Mucosa of descending colon (tissue), 3 donors: Measurements from ENCODE around the gene KATNB1. TPM values are rescaled to one million over a fixed set of nuclear protein-coding genes. Genes with fewer than 3 reads are reported as not detected.

Experiments used
- ATAC-seq: fragments of 200-7000 bp; cut with Tn5 transposase; one replicate; pipeline ENCODE4 v1.9.1; 2020; ENCODE audit warnings: mild to moderate bottlenecking, moderate library complexity
- DNase-seq, 3 donors: peaks; one replicate each; pipeline ENCODE4 v3.0.0-alpha.2; 2020
- H3K36me3 ChIP-seq: fragments of 200-600 bp; one replicate; pipeline ENCODE4 v1.8.0; 2021; ENCODE audit warnings: low read depth, mild to moderate bottlenecking
- H3K4me1 ChIP-seq: fragments of 200-600 bp; one replicate; pipeline ENCODE4 v1.8.0; 2021; ENCODE audit warnings: low read depth, mild to moderate bottlenecking
- H3K4me3 ChIP-seq: fragments of 200-600 bp; one replicate; pipeline ENCODE4 v1.8.0; 2021; ENCODE audit warnings: mild to moderate bottlenecking
- H3K9me3 ChIP-seq: fragments of 200-600 bp; one replicate; pipeline ENCODE4 v1.8.0; 2021; ENCODE audit warnings: mild to moderate bottlenecking
- intact Hi-C, 2 donors: fragments of 100-400 bp; cut with DNase I in 1 of 2; cut with micrococcal nuclease in 1 of 2; formaldehyde crosslinking; loops; one replicate each; pipeline versions ENCODE4 v1.11.0 to v1.11.1; 2022; cut with DNase I, micrococcal nuclease
- total RNA-seq, 3 donors: library from RNA; stranded (reverse); fragmentation: NEBNext Ultra II Directional in 2 of 3; extraction: Animal tissue kit (Norgen Biotek cat#: 25700) in 2 of 3; gene quantifications; one replicate each; pipeline versions ENCODE4 v1.2.1 to v1.2.4, GENCODE V29; 2021 to 2023
- TF ChIP-seq, protein P1 (sequence below): fragments of 200-600 bp; IDR thresholded peaks from one replicate; pipeline ENCODE4 v1.8.0; 2022; ENCODE audit warnings: antibody characterized with exemption, mild to moderate bottlenecking
- donor health status: DM: no; HTN: no; CAD: no; lungs with moderate emphysema.
- donor health status: DM: no; HTN: no; CAD: no.
- donor health status: DM: no; HTN: yes; CAD: no.

The KATNB1 gene
- total RNA-seq, 3 donors from 2014 or later, result 12.8 to 21.1 (median 17.9) TPM

DNA sequence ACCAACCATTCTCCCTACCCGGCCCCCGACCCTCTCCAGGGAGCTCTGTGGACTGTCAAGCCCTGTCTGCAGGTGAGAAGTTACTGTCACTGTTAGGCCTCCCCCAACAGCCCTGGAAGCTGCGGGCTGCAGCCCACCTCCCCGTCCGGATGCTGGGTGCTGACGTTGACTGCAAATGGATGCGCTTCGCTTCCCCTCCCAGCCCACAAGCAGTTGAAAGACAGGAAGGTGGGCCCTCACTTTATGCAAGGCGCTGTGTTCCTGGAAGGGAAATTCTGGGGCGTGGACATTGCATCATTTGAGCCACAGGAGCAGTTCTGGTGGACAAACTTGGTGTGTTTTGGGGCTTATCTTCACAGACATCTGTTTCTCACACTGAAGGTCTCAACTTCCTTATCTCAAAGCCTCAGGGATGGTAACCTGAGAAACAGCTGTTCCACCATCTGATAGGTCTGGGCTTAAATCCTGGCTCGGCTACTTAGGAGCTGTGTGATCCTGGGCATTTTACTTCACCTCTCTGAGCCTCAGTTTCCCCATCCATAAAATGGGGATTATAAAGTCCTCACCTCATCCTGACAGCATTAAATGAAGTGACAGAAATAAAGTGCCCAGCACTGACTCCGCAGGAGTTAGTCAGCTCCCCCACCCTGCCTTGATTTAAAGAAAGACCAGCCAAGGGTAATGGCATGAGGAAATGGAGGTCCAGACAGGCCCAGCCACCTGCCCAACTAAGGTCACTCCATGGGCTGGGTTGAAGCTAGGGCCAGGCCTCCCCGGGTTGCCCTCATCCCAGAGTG, 45.6 kb upstream of the KATNB1 start:
- H3K4me1 ChIP-seq, result no peaks in the 10 kb centered on the region
- DNase-seq (no peak), ATAC-seq (peak; percentile 38)
- no peak overlapping the region for H3K4me3 ChIP-seq
- TF ChIP-seq, protein P1, sequence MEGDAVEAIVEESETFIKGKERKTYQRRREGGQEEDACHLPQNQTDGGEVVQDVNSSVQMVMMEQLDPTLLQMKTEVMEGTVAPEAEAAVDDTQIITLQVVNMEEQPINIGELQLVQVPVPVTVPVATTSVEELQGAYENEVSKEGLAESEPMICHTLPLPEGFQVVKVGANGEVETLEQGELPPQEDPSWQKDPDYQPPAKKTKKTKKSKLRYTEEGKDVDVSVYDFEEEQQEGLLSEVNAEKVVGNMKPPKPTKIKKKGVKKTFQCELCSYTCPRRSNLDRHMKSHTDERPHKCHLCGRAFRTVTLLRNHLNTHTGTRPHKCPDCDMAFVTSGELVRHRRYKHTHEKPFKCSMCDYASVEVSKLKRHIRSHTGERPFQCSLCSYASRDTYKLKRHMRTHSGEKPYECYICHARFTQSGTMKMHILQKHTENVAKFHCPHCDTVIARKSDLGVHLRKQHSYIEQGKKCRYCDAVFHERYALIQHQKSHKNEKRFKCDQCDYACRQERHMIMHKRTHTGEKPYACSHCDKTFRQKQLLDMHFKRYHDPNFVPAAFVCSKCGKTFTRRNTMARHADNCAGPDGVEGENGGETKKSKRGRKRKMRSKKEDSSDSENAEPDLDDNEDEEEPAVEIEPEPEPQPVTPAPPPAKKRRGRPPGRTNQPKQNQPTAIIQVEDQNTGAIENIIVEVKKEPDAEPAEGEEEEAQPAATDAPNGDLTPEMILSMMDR, result no peak
- intact Hi-C loops, result no loop called here
- no peaks in the 10 kb centered on the region for H3K9me3 ChIP-seq
- H3K36me3 ChIP-seq, result no peaks in the 10 kb centered on the region

GRCh38 chr16:57690782-57691471, 44.6 kb upstream of the KATNB1 start:
- DNase-seq (no peak), ATAC-seq (no peak)
- H3K4me1 ChIP-seq, result no peaks in the 10 kb centered on the region
- no peaks in the 10 kb centered on the region for H3K36me3 ChIP-seq
- H3K4me3 ChIP-seq, result no peak overlapping the region
- no peaks in the 10 kb centered on the region for H3K9me3 ChIP-seq
- intact Hi-C loops, result no loop called here
- TF ChIP-seq, protein P1, result no peak

DNA sequence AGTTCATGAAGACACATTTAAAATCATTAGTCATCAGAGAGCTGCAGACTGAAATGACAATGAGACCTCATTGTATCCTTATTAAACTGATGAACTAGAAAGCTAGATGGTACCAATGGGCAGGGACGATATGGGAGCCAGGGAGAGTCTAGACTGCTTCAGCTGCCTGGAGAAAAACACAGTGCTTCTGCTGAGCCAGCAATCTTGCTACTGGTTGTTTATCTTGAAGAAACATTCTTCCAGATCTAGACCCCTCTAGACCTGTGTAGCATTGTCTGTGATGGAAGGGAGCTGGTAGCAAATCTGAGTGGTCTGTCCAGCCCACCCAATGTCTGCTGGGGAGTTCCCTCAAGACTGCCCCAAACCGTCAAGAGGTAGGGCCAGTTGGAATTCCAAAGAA, 42.9 kb upstream of the KATNB1 start:
- no peaks in the 10 kb centered on the region for H3K4me1 ChIP-seq
- H3K9me3 ChIP-seq, result no peaks in the 10 kb centered on the region
- intact Hi-C loops, result no loop called here
- TF ChIP-seq, protein P1, result no peak
- DNase-seq (no peak), ATAC-seq (no peak)
- H3K4me3 ChIP-seq, result no peak overlapping the region
- no peaks in the 10 kb centered on the region for H3K36me3 ChIP-seq

- DNase-seq, result no peak
- TF ChIP-seq, protein P1, result no peak
- intact Hi-C loops, result no loop called here
- Histone ChIP-seq H3K4me3 (no peak overlapping the region), H3K4me1 (no peaks in the 10 kb centered on the region), H3K9me3 (no peaks in the 10 kb centered on the region), H3K36me3 (no peaks in the 10 kb centered on the region)
- no peak for ATAC-seq
Observed at GRCh38 chr16:57693550-57693949, 42.0 kb upstream of the KATNB1 start.

DNA sequence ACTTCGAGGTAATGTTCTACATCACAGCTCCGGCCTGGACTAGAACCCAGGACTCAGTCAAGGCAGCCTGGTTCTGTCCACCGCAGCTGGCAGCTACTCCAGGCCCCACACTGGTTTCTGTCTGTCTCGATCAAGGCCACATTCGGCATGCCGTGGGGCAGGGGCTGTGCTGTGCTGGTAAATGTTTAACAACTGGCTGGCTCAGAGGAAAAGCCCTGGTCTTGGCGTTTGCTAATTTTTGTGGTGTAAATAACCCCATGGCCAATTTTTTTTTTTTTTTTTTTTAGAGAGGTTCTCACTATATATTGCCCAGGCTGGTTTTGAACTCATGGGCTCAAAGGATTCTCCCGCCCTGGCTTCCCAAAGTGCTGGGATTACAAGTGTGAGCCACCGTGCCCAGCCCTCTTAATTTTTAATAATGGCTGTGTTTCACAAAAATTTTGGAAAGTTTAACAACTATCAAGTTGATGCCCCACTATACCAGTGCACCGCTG, 41.3 kb upstream of the KATNB1 start:
- no peaks in the 10 kb centered on the region for H3K36me3 ChIP-seq
- ATAC-seq (no peak), DNase-seq (no peak)
- no peaks in the 10 kb centered on the region for H3K9me3 ChIP-seq
- intact Hi-C loops, result no loop called here
- H3K4me1 ChIP-seq, result no peaks in the 10 kb centered on the region
- TF ChIP-seq, protein P1, result no peak
- no peak overlapping the region for H3K4me3 ChIP-seq
